Right kidney (tissue), 1 donor: Measurements from ENCODE around the gene VPS72.
A peak's percentile ranks its signal among the peaks of the same experiment; 100 is the strongest.

Experiments used
- DNase-seq: peaks from one replicate; pipeline ENCODE4 v3.0.0-alpha.2; 2016

VPS72 gene

DNA sequence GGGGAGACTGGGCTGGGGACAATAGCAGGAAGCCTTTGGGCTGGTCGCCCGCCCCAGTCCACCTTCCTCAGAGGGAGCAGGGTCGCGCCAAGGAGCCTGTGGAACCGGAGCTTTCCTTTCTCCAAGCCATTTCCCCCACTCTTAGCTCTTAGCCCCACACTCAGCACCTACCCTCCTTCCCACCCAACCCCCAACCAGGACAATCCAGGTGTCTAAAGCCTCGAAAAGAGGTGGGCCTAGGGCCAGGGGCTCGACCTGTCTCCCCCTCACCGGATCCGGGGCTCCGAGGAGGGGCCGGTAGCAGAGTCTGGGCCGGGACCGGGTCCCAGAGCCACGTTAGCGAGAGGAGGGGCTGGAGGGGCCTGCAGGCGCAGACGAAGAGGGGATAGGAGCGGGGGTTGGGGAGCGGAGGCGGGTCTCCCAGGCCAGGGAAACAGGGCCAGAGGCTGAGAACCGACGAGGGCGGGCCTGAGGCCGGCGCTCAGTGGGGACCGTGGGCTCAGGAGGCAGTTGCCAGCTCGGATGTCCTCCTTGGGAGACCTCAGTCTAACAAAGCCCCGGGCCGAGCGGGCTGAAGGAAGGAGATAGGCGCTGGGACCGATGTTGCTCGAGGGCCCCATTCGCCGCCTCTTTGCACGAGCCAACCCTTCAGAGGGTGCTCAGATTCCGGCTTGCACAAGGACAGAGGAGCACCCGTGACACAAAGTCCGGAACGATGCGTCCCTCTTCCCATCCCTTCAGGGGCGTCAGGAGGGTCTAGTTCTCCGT lies 44.5 kb downstream of the VPS72 start:
- peak; percentile 72 for DNase-seq

DNA sequence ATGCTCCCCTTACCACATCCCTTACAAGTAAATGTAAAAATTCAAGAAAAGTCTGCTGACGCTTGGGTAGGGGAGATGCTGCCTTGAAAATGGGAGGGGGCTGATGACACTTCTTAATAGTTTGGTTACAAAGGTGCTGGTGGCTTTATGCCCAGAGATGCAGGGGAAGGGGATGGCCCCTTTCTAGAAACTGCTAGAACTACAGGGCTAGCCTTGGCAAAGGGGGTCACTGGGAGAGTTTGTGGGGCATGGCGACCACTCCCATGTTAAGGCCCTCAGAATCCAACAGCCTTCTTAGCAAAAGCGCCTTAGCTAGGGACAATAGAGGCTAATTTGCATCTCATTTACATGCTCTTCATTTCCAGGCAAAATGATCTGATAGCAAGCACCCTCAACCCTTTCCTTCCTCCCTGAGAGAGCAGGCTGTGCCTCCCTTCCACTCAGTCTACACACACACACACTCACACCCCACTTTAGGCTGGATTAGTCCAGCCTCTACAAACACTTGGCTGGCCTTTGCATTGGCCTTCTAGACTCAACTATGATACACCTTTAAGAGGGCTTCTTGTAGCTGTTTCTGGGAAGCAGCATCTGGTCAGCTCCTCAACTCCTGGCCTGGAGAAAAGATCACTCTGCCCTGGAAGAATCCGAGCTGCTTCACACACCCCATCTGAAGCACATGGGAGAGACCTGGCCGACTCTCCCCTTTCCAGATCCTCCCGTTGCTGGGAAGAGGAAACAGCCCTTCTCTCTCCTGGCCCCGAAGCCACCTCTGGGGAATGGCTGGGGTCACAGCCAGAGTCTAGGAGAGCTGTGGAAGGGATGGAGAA lies 45.3 kb downstream of the VPS72 start:
- peak; percentile 52 for DNase-seq

DNA sequence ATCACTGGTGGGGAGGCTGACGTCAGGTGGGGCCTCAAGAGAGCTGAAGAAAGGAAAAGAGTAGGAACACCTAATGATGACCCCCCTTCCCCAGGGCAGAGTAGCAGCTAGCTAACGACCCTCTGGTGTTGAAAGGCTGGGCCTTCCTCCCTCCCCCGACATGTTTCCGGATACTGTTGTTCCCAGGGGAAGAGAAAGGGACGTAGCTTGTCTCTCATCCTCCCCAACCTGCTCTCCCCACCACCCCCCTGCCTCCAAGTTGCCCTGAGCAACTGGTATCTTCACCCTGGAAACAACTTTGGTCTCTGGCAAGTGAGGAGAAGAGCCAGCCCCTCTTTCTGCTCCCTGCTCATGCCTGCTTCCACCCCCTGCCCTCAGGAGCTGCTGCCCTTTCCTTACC lies 46.0 kb downstream of the VPS72 start:
- no peak for DNase-seq

DNA sequence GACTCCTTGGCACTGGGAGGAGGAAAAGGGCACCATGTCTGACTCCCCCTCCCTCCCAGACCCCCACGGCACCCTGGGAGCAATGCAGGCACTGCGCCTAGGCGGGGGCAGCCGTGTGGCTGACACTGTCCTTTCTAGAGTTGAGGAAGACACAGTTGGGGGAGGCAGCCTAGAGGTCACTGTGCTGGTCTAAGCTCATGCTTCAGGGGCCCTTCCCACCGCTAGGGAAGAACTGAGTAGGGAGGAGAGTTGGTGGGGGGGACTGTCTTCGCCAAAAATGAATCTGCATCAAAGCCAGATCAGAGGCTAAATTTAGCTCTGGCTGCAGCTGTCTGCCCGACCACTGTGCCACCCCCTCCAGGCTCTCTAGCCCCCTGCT lies 47.0 kb downstream of the VPS72 start:
- no peak for DNase-seq

DNA sequence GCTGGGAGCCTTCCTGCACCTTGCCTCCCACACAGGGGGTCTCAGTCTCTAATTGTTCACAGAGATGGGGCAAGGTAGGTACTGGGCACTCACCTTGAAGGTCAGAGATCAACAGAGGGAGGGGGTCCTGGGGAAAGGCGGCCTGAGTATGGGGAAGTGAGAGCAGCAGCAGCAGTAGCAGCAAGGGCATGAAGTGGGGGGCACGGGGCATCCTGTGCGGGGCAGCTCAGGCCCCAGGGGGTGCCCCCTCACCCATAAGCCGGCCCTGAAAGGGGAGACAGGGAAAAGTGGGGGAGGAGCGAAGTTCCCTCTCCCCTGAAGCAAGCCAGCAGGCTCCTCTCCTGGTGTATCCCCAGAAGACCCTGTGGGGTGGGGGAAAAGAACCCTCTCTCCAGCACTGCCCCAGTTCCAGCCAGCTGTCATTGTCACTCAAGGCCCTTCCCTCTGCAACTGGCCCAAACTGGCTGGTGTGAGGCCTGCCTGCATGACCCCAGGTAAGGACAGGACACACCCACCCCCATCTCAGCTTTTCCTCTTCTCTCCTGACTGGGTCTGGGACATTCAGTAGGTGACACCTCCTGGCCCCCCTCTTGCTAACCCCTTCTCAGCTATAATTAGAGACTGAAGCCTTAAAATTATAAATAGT lies 47.5 kb downstream of the VPS72 start:
- no peak for DNase-seq

DNA sequence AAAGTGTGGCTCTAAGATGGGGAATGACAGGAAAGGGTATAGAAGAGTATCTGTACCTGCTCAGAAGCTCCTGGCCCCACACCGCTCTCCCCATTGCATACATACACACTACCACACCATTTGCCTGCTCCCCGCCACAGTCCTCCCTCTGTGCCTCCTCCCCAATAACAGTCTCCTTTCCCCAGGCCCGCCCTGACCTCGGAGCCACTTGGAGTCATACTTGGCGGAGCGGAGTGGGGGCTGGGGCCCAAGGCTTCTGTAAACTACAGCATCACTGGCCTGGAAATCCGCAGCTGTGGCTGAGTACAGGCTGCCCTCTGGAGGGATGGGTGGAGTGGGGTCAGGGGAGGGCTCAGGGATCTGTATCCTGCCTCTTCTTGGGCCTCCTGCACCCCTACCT lies 52.2 kb downstream of the VPS72 start:
- DNase-seq = no peak

DNA sequence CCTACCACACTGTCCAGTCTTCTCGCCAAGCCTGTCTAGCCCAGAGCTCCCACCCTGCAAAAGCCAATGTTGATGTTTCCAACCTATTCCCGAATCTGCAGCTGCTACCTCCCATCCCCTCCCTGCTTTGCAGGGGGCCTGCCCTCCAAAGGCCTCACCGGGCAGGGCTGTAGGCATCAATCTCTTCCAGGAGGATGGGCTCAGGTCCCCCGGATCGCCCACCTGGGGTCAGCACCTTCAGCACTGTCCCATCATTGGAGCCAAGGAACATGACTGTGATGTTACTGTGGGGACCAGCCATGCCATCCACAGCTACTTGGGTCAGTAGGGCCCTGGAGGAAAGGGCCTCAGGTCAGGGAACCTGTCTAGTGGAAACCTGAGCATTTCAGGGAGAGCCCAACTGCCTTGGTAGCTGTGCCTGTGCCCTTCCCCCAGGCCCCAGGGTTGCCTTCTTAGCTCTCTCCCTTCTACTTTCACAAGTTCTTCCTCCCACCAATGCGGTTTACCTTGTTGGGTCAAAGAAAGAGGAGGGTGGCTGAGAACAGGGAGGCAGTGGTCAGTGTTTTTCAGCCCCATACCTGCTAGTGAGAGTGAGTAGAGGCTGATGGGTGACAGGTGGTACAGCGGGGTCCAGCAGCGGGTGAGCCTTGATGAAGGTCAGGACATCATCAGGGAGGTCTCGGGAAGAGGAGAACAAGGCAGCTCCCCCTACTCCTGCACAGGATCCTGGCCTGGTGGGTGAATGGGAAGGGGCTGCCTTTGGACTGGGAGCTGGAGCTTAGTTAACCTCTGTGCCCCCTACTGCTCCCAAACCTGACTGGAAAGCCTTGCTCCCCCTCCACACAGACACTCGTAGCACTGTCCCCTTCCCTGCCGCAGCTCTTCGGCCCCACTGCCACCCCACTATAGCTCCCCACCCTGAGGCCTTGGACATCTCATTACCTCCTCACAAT lies 54.3 kb downstream of the VPS72 start:
- no peak for DNase-seq

DNA sequence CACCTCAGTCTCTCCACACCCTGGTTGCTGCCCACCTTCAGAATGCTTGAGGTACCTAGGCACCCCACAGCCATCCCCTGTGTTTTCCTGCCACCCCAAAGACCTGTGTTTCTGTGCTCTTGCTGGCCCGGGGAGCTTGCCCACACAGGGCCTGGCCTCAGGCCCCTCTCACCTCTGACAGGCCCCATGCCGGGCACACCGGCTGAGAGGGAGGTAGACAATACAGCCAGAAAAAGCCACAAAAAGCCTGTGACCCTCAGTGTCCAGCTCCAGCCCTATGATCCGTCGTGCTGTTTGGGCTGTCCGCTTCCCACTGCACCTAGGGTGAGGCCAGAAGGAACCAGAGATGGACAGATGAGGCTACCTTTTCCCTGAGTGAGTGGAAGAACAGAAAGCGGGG lies 55.0 kb downstream of the VPS72 start:
- no peak for DNase-seq

DNA sequence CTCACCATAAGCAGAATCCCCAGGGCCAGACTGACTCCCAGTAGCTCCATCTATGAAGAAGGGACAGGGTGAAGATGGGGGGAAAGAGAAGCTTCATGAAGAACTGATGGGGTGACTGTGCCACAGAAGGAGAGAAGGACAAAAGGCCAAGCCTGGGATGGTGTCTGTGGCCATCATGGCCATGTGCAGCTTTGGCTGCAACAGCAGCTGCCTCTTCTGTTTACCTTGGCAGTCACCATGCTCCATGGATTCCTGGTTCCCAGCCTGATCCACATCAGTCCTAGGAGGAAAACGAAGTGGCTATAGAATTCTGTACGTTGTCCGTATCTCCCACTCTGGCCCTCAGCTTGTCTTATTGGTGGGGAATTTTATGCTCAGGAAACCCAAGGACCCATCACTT lies 55.6 kb downstream of the VPS72 start:
- DNase-seq = no peak

DNA sequence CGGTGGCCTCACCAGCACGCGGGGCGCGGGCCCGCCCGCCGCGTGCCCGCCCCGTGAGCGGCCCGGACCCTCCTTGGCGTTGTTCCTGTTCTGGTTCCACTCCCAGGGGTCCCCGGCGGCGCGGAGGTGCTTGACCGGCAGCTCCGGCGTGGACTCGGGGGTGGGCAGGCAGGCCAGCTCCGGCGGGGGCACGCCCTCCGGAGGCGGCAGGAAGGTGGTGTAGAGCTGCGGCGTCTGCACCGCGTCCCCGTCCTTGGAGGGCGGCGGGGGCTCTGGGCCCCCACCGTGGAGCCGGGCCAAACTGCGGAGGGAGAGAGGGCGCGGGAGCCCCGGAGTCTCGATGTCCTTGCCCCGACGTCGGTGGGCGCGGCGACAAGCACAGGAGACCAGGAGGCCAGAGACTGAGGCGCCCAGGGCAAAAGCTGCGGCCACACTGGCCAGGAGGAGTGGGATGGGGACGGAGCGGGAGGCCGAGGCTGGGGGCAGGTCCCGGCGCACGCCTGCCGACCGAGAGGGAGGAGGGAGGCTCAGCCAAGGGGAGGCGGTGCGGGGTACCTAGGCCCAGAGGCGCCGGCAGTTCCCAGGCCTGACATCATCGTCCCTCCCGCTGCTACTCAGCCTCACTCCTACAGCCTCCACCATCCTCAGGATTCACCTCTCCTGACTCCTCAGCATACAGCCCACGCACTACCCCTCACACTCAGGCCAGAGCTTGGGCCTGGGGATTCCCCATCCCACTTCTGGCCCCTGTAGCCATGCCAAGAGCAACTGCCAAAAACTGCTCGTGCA lies 56.8 kb downstream of the VPS72 start:
- peak; percentile 52 for DNase-seq

DNA sequence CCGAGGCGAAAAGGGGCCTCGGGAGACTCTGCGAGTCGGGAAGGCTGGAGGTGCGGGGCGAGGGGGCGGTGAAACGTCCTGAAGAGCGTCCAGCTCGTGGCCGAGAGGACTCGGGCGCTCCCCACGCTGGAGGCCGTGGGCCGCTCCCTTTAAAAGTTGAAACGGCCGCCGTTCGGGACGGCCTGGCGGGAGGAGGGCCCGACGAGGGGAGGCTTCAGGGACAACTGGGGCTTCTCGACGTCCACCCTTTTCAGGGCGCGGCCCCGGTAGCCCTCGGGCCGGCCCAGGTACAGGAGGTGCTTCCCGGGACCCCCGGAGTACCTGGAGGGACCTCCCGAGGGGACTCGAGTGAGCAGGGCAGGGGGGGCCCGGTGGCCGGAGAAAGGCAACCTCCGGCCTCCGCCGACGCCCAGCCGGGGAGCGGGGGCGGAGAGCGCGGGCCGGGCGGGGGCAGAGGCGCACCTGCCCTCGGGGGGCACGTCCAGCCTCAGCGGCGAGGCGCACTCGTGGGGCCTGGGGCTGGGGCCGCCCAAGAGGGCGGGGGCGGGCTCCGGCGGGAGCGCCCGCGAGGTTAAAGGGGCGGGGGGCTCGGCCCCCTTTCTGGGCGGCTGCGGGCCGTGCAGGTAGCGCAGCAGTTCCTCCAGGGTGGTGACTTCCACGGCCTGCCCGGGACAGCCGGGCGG lies 57.5 kb downstream of the VPS72 start:
- DNase-seq = no peak

DNA sequence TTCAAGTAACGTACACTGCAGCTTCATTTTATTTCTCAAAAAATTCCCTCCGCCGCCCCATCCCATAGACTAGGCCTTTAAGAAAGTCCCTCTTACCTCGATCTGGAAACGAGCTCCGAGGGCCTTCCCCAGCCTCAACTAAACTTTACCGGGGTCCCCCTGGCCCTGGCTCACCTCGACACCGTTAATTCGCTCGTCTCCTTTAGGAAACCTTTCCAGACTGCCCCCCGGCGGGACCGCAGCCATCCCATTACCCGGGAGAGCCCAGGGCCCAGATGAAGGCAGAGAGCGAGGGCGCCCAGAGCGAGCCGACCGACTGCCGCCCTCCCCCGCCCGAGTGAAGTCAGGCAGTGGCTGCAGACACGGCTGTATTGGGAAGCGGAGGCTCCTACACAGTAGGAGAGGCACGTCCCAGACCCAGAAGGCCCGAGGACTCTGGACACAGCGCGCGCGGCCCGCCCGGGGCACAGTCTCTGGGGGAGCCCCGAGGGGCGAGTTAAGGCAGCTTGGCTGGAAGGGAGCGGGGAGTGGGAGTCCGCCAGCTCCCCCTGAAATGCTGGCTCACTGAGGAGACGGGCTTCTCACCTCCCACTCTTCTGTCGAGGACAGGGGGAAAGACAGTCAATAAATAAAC lies 58.2 kb downstream of the VPS72 start:
- peak; percentile 89 for DNase-seq

DNA sequence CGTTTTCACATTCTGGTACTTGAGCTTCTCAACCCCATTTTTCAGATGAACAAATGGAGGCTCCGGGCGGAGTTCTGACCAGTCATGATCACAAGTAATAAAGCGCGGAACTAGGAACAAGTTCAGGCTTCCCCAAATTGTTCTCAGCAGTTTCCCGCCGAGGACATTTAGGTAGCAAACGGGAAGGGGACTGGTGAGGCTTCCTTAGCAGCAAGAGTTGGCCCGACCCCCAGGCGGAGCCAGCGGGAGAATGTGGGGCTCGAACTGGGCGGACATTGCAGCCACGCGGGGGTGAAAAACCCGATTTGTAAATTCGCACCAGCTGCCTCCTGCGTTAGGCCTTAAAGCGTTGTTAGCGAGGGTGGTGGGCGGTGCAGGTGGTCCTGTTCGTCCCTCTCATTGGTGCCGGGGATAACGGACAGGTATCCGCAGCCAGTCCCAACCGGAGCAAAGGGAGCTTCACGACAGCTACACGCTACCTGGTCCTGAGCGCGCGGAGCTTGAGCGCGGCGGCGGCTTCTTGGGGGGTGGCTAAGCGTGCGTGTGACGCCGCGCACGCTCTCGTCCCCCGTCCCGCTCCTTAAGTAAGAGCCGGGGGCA lies 58.9 kb downstream of the VPS72 start:
- peak; percentile 83 for DNase-seq

DNA sequence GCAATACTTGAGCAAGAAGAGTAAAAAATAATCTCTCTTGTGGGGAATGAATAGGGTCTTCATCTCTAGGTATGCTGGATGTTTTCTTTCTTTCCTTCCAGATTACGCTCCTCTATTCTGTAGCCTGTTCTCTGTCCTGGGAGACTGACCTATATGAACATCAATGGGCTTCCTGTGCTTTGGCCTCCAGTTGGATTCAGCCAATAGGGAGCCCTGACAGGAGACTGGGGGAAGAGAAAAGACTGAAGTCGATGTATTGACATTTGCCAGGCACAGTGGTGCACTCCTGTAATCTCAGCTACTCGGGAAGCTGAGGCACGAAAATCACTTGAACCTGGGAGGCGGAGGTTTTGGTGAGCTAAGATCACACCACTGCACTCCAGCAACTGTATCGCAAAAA lies 61.2 kb downstream of the VPS72 start:
- DNase-seq = no peak
